Fibroblast of skin of abdomen (primary cell): ENCODE results near the gene LILRB2.
A peak's percentile ranks its signal among the peaks of the same experiment; 100 is the strongest.
"Not testable (repeated sequence)": the region's sequence is repeated elsewhere in the genome, so short reads cannot be mapped to it uniquely, and the experiment has no call there.

Source experiments
- DNase-seq: peaks from one replicate; pipeline ENCODE4 v3.0.0-alpha.2; 2013

The LILRB2 gene

GRCh38 chr19:54271587-54271986, 9.3 kb downstream of the LILRB2 start:
- not testable (repeated sequence) for DNase-seq

DNA sequence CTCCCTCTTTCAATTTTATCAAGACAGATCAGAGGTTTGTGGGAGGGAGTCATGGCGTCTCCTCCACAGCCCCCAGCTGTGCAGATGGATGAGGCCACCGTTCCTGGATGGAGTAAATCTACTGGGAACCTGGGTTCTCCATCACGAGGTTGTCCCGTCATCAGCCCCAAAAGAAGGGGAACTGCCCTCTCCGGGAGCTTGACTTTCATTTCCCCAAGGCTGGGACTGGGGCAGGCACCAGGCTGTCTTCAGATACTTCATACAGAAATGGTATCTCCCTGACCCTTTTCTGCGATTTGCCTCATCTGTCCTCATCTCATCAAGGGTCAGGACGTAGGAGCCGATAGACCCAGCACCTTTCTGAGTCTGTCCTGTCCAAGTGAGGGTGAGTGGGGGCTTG, 9.8 kb downstream of the LILRB2 start:
- DNase-seq: no peak

DNA sequence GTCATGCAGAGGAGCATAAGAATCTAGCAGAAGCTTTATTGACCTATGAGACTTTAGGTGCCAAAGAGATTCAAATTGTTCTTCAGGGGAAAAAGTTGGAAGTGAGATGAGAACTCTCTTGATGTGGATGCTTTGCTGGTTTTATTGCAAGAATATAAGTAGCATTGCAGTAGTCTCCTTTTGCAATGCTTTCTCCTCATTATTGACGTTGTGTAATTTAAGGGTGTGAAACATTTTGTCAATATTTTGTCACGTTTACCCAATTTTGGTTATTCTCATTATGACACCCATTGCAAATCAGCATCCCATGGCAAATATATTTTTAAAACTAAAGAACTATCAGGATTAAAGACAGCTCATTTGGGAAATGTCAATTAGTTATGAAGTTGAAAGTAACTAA, 12.0 kb downstream of the LILRB2 start:
- no peak for DNase-seq

DNA sequence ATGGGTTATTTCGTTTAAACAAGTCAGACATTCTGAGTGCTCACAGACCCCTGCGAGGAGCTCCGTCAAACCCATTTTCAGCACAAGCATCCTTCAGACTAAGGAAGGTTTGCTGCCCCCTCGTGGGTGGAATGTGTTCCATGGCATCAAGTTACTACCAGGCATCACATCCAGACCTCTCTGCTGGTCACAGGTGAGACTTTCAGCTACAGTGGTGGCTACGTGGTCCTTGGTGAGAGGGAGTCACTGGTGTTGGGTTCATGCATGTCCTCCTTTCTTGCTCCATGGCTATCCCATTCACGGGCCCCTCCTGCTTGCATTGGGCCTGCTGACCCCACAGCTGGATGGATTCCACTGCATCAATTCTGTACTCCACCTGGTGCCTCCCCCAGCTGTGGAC, 14.8 kb downstream of the LILRB2 start:
- peak; percentile 54 for DNase-seq

DNA sequence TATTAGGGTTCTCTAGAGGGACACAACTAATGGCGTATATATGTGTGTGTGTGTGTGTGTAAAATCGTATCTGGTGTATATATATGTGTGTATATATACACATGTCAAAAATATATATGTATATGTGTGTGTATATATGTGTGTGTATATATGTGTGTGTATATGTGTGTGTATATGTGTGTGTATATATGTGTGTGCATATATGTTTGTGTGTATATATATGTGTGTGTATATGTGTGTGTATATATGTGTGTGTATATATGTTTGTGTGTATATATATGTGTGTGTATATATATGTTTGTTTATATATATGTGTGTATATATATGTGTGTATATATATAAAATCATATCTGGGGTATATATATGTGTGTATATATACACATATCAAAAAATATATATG, 18.4 kb downstream of the LILRB2 start:
- DNase-seq: no peak

- no peak for DNase-seq
Measured at GRCh38 chr19:54262066-54262465, 18.8 kb downstream of the LILRB2 start.

DNA sequence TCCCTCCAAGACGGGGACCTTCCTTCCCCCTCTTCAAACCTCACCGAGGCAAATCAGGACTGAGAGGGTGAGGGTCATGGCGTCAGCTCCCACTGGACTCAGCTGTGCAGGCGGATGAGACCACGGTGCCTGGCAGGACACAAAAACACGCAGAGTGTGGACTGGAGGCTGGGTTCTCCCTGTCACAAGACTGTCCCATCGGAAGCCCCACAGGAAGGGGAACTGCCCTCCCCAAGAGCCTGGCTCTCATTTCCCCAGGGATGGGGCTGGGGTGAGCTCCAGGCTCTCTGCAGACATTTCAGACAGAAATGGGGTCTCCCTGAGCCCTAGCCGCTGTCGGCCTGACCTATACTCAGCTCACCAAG, 23.8 kb downstream of the LILRB2 start, which contains the start of gene LILRB5:
TSS of gene LILRB5 (minus strand) at position 158 of the 365 bp plus-strand sequence. CDS start at position 78, 80 bp downstream.
- DNase-seq: no peak

- DNase-seq: no peak
Measured at GRCh38 chr19:54256250-54257115, 24.4 kb downstream of the LILRB2 start.

DNA sequence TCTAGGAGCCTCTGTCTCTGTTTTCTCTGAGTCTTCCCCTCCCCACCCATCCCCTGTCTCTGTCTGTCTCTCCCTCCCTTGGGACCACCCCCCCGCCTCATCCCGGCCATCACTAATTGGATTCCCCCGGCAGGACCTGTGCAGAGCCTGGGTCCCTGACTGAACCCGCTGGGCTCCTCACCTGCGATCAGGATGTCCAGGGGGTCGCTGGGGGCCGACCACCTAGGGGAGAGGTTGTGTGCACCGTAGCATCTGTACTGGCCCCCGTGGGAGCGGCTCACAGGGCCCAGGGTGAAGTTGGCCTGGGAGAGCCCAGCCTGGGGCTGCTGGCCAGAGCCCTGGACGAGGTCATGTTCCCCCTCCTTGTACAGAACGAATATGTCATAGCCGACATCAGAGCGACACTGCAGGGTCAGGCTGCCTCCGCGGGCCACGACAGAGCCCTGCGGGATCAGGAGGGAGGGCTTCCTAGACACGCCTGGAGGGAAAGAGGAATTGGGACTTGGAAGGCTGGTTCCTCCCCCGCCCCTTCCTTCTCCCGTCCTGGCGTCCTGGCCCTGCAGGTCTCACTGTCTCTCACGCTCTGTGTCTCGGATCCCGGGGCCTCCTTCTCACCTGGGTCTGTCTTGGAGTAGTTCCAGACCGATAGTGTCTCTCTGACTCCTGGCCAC, 25.7 kb downstream of the LILRB2 start:
- DNase-seq: no peak

DNA sequence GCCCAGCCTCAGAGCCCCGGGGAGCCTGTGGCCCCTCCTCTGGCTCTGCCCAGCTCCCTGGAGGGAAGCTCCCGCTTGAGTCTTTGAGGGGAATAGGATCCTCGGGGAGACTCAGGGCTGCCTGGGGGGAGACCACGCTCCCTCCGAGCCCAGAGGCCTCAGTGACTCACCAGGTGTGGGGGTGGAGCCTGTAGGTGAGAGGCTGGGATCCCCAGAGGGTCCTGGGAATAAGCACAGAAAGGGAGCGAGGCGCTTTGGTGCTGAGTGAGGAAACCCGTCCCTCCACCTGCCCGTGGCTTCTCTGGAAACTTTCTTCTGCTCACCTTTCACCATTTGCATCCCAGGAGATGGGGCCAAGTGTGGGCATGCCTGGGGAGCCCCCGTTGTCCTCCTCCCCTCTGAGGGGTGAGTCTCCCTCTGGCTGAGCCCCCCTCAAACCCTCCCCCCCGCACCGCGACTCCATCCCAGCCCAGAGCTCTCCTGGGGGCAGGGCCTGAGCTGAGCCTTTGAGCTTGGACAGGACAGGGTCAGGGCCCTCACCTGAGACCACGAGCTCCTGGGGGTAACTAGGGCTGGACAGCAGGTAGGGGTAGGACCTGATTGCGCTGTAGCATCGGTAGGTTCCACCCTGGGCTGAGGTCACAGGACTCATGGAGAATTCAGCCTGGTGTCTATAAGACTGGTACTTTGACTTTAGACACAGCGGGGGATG, 26.6 kb downstream of the LILRB2 start:
- DNase-seq: no peak

DNA sequence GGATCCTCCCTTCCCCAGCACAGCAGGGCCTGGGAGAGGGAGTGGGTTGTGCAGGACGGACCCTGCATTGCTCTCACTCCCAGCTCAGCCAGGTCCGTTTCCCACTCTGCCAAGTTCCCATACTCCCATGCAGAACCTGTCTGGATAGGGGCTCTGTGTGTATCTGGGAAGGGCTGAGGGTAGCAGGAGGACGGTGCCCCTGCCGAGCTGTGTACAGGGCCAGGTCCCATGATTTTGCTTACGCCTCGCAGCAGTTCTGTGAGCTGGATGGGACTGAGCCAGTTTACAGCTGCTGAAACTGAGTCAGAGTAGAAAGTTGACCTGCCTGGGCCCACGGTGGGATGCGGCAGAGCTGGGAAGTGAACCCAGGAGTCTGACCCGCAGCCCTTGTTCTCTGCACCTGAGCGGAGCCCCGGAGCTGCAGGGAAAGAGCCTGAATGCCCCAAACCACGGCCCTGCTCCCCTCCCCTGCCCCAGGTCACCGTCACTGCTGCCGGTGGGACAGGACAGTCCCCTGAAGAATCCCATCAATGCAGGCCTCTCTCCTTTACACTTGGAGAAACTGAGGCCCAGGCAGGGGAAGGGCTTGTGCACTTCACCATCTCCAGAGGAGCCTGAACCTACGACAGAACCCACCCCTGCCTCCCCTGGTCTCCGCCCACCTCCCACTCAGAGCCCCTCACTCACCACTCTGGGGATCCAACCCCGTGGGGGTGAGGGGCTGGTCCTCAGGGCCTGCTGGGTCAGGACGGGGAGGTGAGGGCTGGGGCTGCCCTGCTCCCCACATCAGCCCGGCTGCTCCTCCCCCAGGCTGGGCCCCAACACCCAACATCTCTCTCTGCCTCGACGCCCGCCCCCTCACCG, 27.3 kb downstream of the LILRB2 start:
- no peak for DNase-seq

- no peak for DNase-seq
Measured at GRCh38 chr19:54252845-54253244, 28.1 kb downstream of the LILRB2 start.

- DNase-seq: no peak
Measured at GRCh38 chr19:54252243-54252642, 28.7 kb downstream of the LILRB2 start.

- no peak for DNase-seq
Measured at GRCh38 chr19:54248016-54248601, 32.8 kb downstream of the LILRB2 start.

DNA sequence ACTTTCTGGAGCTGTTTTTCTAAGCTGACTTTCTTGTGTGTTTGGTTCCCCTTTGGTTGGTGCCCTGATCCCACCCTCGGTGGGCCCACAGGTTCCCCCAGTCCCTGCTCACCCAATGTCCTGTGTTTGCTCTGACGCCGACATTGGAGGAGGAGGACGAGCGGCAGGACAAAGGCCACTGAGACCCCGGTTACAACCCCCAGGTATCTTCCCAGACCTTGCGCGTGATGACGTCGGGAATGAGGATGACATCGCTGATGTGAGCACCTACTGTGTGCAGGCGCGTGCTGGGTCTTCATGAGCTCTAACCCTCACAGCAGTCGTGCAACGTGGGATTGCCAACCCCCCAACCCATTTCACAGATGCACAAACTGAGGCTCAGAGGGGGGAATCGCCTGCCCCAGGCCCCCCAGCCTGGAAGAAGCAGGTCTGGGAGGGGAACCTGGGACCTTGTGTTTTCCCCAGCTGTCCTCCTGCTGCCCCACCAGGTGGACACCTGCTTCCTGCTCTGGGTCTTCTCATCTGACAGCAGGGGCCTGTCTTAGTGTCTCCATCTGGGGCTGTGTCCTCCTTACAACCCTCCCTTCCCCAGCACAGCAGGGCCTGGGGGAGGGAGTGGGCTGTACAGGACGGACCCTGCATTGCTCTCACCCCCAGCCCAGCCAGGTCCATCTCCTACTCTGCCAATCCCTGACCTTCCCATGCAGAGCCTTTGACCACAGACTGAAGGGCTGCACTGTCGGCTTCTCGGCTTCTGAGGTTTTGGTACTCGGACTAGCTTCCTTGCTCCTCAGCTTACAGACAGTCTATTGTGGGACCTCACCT, 33.6 kb downstream of the LILRB2 start:
- no peak for DNase-seq

- DNase-seq: no peak
Measured at GRCh38 chr19:54245936-54246335, 35.0 kb downstream of the LILRB2 start.

- not testable (repeated sequence) for DNase-seq
Measured at GRCh38 chr19:54243809-54244208, 37.1 kb downstream of the LILRB2 start.

DNA sequence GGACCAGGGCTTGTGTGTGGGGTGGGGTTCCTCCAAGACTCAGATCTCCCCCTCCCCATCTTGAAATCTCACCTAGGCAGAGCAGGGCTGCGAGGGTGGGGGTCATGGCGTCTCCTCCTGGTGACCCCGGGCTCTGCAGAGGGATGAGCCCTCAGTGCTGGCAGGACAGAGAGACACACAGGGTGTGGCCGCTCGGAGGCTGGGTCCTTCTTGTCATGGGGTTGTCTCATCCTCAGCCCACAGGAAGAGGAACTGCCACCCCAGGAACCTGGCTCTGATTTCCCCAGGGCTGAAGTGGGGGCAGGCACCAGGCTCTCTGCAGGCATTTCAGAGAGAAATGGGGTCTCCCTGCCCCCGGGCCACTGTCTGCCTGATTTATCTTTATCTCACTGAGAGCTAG, 38.3 kb downstream of the LILRB2 start, which contains the start of gene LILRA6:
TSS of gene LILRA6 (minus strand) at position 145 of the 400 bp plus-strand sequence.
- DNase-seq: not testable (repeated sequence)

DNA sequence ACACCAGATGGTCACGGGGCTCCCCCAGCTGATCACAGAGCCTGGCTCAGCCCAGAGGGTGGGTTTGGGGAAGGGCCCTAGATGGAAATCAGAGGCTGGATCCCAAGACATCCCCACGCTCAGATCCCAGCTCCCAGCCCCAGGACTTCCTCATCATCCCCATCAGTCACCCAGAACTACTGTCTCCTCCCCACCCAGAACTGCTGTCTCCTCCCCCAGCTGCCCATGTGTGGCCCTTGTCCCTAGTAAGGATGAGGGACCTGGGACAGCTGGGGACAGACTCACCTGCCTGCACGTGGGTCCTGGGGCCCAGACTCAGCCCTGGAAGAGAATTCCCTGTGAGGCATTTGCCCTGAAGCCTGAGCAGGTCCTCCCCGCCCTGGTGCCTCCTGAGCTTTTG, 38.7 kb downstream of the LILRB2 start:
- not testable (repeated sequence) for DNase-seq

DNA sequence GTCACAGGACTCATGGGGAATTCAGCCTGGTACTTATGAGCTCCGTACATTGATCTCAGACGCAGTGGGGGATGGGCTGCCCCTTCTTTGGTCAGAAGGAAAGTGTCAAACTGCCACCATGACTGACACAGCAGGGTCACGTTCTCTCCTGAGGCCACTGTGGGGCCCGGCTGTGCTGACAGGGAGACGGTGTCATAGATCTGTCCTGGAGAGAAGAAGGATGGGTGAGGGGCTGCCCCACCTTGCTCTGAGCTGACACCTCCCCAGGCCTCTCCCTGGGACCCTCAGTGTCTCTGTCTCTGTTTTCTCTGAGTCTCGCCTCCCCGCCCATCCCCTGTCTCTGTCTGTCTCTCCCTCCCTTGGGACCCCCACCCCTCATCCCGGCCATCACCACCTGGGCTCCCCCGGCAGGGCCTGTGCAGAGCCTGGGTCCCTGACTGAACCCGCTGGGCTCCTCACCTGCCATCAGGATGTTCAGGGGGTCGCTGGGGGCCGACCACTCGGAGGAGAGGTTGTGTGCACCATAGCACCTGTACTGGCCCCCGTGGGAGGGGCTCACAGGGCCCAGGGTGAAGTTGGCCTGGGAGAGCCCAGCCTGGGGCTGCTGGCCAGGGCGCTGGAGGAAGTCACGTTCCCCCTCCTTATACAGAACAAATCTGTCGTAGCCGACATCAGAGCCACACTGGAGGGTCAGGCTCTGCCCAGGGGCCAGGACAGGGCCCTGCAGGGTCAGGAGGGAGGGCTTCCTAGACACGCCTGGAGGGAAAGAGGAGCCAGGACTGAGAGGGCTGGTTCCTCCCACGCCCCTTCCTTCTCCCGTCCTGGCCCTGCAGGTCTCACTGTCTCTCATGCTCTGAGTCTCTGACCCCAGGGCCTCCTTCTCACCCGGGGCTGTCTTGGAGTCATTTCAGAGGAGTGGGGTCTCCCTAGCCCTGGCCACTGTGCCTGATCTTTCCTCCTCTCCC, 40.3 kb downstream of the LILRB2 start:
- DNase-seq: not testable (repeated sequence)
